B cell (primary cell): ENCODE data around the gene RARRES1.

Source experiments
- CTCF ChIP-seq: fragments of 200-600 bp; IDR thresholded peaks from one replicate; pipeline ENCODE4 v1.8.0; 2022; ENCODE audit warnings: antibody characterized with exemption, mild to moderate bottlenecking
- EZH2 ChIP-seq: IDR thresholded peaks from 2 replicates; pipeline ENCODE4 v1.6.1; 2012; ENCODE audit warnings: borderline replicate concordance, low read depth, mild to moderate bottlenecking, moderate library complexity, low read length; ENCODE audit not compliant: insufficient read depth, poor library complexity, severe bottlenecking

GRCh38 chr3:158768881-158769543 lies 36.8 kb upstream of the RARRES1 start:
- TF ChIP-seq CTCF (no peak), EZH2 (no peak)
